ENCODE data around the gene ANKHD1.
"Not testable (repeated sequence)": the region's sequence is repeated elsewhere in the genome, so short reads cannot be mapped to it uniquely, and the experiment has no call there.

The ANKHD1 gene

GRCh38 chr5:140565024-140565779, 163.6 kb downstream of the ANKHD1 start:
- no peak for DNase-seq

- DNase-seq: no peak
These were observed 164.1 kb downstream of the ANKHD1 start for GRCh38 chr5:140565780-140566095.

- DNase-seq: no peak
These were observed 165.0 kb downstream of the ANKHD1 start for GRCh38 chr5:140566665-140567064.

DNA sequence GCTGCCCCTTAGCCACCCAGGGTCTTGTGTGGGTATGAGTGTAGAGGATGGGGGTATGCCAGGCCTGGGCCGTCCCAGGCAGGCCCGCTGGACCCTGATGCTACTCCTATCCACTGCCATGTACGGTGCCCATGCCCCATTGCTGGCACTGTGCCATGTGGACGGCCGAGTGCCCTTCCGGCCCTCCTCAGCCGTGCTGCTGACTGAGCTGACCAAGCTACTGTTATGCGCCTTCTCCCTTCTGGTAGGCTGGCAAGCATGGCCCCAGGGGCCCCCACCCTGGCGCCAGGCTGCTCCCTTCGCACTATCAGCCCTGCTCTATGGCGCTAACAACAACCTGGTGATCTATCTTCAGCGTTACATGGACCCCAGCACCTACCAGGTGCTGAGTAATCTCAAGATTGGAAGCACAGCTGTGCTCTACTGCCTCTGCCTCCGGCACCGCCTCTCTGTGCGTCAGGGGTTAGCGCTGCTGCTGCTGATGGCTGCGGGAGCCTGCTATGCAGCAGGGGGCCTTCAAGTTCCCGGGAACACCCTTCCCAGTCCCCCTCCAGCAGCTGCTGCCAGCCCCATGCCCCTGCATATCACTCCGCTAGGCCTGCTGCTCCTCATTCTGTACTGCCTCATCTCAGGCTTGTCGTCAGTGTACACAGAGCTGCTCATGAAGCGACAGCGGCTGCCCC, 165.6 kb downstream of the ANKHD1 start:
- no peak for DNase-seq

DNA sequence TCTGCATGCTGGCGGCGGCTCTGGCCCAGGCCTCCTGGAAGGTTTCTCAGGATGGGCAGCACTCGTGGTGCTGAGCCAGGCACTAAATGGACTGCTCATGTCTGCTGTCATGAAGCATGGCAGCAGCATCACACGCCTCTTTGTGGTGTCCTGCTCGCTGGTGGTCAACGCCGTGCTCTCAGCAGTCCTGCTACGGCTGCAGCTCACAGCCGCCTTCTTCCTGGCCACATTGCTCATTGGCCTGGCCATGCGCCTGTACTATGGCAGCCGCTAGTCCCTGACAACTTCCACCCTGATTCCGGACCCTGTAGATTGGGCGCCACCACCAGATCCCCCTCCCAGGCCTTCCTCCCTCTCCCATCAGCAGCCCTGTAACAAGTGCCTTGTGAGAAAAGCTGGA, 166.2 kb downstream of the ANKHD1 start:
- no peak for DNase-seq

DNA sequence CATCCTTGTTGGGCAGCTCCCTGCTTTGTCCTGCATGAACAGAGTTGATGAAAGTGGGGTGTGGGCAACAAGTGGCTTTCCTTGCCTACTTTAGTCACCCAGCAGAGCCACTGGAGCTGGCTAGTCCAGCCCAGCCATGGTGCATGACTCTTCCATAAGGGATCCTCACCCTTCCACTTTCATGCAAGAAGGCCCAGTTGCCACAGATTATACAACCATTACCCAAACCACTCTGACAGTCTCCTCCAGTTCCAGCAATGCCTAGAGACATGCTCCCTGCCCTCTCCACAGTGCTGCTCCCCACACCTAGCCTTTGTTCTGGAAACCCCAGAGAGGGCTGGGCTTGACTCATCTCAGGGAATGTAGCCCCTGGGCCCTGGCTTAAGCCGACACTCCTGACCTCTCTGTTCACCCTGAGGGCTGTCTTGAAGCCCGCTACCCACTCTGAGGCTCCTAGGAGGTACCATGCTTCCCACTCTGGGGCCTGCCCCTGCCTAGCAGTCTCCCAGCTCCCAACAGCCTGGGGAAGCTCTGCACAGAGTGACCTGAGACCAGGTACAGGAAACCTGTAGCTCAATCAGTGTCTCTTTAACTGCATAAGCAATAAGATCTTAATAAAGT, 166.9 kb downstream of the ANKHD1 start:
- DNase-seq: no peak

- no peak for DNase-seq
These were observed 167.6 kb downstream of the ANKHD1 start for GRCh38 chr5:140569197-140569596.

DNA sequence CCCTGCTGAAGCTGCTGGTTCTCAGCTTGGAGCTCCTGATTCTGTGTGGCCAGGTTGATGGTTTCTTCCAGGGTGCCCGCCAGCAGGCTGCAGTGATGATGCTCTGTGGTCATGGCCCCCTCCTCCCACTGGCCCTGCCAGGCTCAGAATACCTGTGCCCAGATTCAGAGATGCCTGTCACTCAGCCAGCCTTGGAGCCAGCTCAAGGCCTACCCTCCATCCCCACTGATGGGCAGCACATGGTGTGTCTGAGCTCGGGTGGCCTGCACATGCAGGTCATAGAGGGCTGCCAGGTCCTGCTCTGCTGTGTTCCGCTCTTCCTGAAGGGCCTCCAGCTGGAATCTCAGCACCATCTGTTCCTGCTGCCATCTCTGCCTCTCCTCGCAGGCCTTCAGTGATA, 168.4 kb downstream of the ANKHD1 start:
- no peak for DNase-seq

DNA sequence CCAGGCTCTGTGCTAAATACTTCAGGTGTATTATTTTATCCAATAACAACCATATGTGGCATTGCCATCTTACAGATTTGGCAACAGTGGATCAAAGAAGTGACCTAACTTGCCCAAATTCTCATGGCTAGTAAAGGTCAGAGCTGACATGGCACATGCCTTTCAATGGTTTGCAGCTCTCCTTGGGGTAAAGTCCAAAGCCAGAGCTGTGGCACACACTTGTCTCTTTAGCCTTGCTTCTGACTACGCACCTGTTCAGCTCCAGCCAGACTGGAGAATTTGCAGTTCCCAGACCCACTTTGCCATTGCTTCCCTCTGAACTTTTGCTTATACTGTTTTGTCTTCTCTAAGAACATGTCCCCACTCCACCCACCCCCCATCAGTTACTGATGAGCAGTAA, 168.9 kb downstream of the ANKHD1 start:
- DNase-seq: no peak

DNA sequence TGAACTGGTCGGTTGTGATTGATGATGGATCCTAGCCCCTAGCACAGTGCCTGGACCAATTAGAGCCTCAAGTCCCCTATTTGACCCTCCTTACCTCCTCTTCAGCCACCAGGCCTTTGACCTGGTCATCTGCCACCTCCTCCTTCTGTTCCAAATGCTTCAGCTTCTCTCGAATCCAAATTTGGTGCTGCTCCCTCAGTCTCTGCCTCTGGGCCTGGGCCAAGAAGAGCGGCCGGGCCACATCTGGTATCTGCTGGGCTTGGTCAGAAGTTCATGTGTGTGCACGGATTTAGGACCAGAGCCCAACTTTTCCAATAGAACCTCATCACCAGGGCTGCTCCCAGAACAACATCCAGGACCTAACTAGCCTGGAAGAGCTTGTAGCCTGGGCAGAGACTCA, 169.5 kb downstream of the ANKHD1 start:
- no peak for DNase-seq

GRCh38 chr5:140573683-140574082, 172.1 kb downstream of the ANKHD1 start:
- DNase-seq: no peak

DNA sequence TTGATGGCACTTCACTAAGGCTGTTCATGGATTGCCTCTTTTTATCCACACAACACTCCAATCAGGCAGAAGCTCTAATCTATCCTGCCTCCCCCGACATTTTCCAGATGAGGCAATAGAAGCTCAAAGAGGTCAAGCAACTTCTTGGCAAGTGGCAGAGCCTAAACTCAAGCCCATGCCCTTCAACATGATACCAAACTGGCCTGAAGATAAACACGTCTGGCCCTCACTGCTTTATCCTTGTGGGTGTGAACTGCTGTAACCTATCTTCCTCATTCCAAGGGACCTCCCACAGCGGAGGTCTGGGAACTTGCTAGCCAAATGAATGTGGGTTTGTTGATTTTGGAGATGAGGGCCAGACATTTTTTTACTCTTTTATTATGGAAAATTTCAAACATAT, 172.5 kb downstream of the ANKHD1 start:
- DNase-seq: no peak

DNA sequence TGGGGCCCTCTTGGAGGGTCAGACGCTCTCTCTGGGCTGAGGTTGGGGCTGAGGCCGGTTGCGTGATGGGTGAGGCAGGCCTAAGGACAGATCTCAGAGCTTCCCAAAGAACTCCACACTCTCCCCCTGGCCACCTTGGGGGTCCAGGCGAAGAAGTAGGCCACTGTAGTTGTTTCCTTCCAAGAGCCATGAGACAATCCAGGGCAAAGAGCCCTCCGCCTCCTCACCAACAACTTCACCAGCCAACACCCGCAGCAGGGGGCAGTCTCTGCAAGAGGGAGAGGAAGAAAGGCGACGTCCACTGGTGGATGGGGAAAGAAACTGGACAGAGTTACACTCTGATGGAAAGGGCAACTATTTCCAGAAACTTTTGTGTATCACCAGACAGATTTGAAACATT, 173.7 kb downstream of the ANKHD1 start:
- DNase-seq: no peak

DNA sequence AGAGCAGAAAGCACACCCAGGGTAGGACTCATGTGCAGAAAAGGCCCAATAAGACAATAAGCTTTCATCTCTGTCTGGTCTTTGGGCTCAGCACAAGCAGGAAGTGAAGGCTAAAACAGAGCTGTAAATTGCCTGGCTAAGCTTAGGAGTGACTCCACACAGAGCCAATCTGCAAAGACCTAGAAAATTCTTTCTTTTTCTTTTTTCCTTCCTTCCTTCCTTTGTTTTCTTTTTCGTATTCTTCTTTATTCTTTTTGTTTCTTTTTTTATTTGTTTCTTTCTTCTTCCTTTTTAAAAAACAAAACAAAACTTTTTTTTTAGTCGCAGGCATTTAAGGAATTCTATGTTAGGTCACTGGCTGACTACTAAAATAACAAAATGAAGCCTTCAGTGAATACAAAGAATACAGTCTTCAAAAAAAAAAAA, 175.2 kb downstream of the ANKHD1 start:
- DNase-seq: no peak

DNA sequence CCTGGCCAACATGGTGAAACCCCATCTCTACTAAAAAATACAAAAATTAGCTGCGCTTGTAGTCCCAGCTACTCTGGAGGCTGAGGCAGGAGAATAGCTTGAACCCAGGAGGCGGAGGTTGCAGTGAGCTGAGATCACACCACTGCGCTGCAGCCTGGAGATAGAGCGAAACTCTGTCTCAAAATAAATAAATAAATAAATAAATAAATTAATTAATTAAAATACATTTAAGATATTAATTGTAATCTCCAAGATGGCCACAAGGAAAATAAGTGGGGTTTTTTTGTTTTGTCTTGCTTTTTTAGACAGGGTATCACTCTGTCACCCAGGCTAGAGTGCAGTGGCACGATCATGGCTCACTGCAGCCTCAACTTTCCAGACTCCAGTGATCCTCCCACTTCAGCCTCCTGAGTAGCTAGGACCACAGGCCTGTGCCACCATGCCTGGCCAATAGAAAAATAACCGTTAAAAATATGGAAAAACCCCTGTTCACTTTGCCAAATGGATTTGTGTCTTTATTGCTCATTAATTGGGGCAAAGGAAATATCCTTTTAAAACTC, 177.6 kb downstream of the ANKHD1 start:
- not testable (repeated sequence) for DNase-seq

DNA sequence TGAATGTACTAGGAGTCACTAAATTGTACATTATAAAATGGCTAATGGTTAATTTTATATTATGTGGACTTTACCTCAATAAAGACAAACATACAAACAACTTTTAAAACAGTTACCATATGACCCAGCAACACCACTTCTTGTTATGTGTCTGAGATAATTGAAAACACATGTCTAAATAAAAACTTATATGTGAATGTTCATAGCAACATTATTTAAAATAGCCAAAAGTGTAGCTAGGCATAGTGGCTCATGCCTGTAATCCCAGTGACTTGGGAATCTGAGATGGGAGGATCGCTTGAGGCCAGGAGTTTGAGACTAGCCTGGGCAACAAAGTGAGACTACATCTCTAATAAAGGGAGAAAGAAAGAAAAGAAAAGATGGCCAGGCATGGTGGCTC, 185.9 kb downstream of the ANKHD1 start:
- no peak for DNase-seq

GRCh38 chr5:140588311-140589070, 186.9 kb downstream of the ANKHD1 start:
- no peak for DNase-seq
